IMR-90 (cell line): ENCODE measurements around the gene ZNF609. TPM values are rescaled to one million over a fixed set of nuclear protein-coding genes. Genes with fewer than 3 reads are reported as not detected.

Experiments used
- ATAC-seq: fragments of 200-7000 bp; cut with Tn5 transposase; 2 replicates; pipeline ENCODE4 v1.9.1; 2020; ENCODE audit warnings: low read depth, mild to moderate bottlenecking, moderate library complexity
- BruUV-seq: library from RNA; stranded (reverse); fragments of 400-500 nt; replicated peaks from 2 replicates; lab custom pipeline; 2021; lab: Mats Ljungman, UMichigan
- CTCF ChIA-PET: fragments of 300-600 bp; formaldehyde crosslinking; extraction: SDS; loops from one replicate; lab custom pipeline; 2021; ENCODE audit warnings: antibody characterized with exemption; lab: Yijun Ruan, JAX
- POLR2A ChIA-PET: fragments of 300-600 bp; sonication (Branson Sonifier 250); formaldehyde crosslinking; loops from one replicate; lab custom pipeline; 2022; ENCODE audit warnings: antibody characterized with exemption; ENCODE audit not compliant: unreplicated experiment; lab: Charles Lee
- DNase-seq: peaks from one replicate; pipeline ENCODE4 v3.0.0; 2013
- H2AFZ ChIP-seq: replicated peaks from 2 replicates; pipeline ENCODE3; 2013; ENCODE audit warnings: low read length, mild to moderate bottlenecking; ENCODE audit not compliant: poor library complexity
- H2AK5ac ChIP-seq: 2 replicates; pipeline ENCODE4 v1.6.1; 2013; ENCODE audit warnings: low read depth, low read length, inconsistent platforms
- H2AK9ac ChIP-seq: replicated peaks from 2 replicates; pipeline ENCODE3; 2013; ENCODE audit warnings: mild to moderate bottlenecking, low read depth, low read length, moderate library complexity; ENCODE audit not compliant: poor library complexity
- H2BK120ac ChIP-seq: 2 replicates; pipeline ENCODE4 v1.6.1; 2013; ENCODE audit warnings: low read depth, low read length, inconsistent platforms
- H2BK15ac ChIP-seq: 3 replicates; pipeline ENCODE4 v1.6.1; 2013; ENCODE audit warnings: low read depth, low read length, inconsistent platforms
- H2BK20ac ChIP-seq: 2 replicates; pipeline ENCODE4 v1.6.1; 2013; ENCODE audit warnings: low read depth, mild to moderate bottlenecking, inconsistent platforms, low read length, moderate library complexity
- H2BK5ac ChIP-seq: 2 replicates; pipeline ENCODE4 v1.6.1; 2013; ENCODE audit warnings: mild to moderate bottlenecking, low read depth, low read length, inconsistent platforms; ENCODE audit not compliant: poor library complexity, severe bottlenecking
- H3K14ac ChIP-seq: replicated peaks from 2 replicates; pipeline ENCODE4 v1.6.1; 2013; ENCODE audit warnings: low read depth, low read length, inconsistent platforms
- H3K18ac ChIP-seq: 2 replicates; pipeline ENCODE4 v1.6.1; 2013; ENCODE audit warnings: low read depth, low read length, control low read depth
- H3K23ac ChIP-seq: 2 replicates; pipeline ENCODE4 v1.6.1; 2013; ENCODE audit warnings: low read depth, low read length, inconsistent platforms
- H3K27ac ChIP-seq: 2 replicates; pipeline ENCODE4 v1.5.1; 2013; ENCODE audit warnings: mild to moderate bottlenecking, control low read depth, low read length; ENCODE audit not compliant: insufficient read depth
- H3K27me3 ChIP-seq: 2 replicates; pipeline ENCODE4 v1.6.1; 2013; ENCODE audit warnings: low read length; ENCODE audit not compliant: control insufficient read depth, insufficient read depth
- H3K36me3 ChIP-seq: 2 replicates; pipeline ENCODE4 v1.6.1; 2013; ENCODE audit warnings: low read length, mixed read lengths; ENCODE audit not compliant: control insufficient read depth, insufficient read depth
- H3K4ac ChIP-seq: 2 replicates; pipeline ENCODE4 v1.6.1; 2013; ENCODE audit warnings: low read depth, low read length, inconsistent platforms
- H3K4me1 ChIP-seq: 2 replicates; pipeline ENCODE4 v1.6.1; 2013; ENCODE audit warnings: low read length, mixed read lengths; ENCODE audit not compliant: control insufficient read depth, insufficient read depth
- H3K4me2 ChIP-seq: 2 replicates; pipeline ENCODE4 v1.6.1; 2013; ENCODE audit warnings: low read depth, mild to moderate bottlenecking, control low read depth, low read length, moderate library complexity
- H3K4me3 ChIP-seq: 2 replicates; pipeline ENCODE4 v1.5.1; 2013; ENCODE audit warnings: low read depth, mild to moderate bottlenecking, control low read depth, low read length, moderate library complexity; ENCODE audit not compliant: insufficient read depth
- H3K56ac ChIP-seq: 2 replicates; pipeline ENCODE4 v1.6.1; 2013; ENCODE audit warnings: low read length, inconsistent platforms; ENCODE audit not compliant: insufficient read depth; ENCODE audit errors: extremely low read depth
- H3K79me1 ChIP-seq, 2 experiments: 2 replicates each; pipeline ENCODE4 v1.6.1; 2013; ENCODE audit warnings: low read length in 2 of 2, inconsistent platforms in 1 of 2, low read depth in 1 of 2
- H3K9ac ChIP-seq: 2 replicates; pipeline ENCODE4 v1.6.1; 2013; ENCODE audit warnings: low read depth, low read length, control low read depth
- H3K9me1 ChIP-seq: 2 replicates; pipeline ENCODE4 v1.6.1; 2013; ENCODE audit warnings: low read length, inconsistent platforms; ENCODE audit not compliant: insufficient read depth
- H3K9me3 ChIP-seq: 2 replicates; pipeline ENCODE4 v1.6.1; 2013; ENCODE audit warnings: low read length; ENCODE audit not compliant: control insufficient read depth, insufficient read depth
- H4K20me1 ChIP-seq: 2 replicates; pipeline ENCODE4 v1.6.1; 2013; ENCODE audit warnings: low read length, inconsistent platforms; ENCODE audit not compliant: insufficient read depth
- H4K5ac ChIP-seq: 2 replicates; pipeline ENCODE4 v1.6.1; 2013; ENCODE audit warnings: mild to moderate bottlenecking, low read depth, low read length, control low read depth
- H4K8ac ChIP-seq, 2 experiments: 2 replicates each; pipeline ENCODE4 v1.6.1; 2013; ENCODE audit warnings: low read depth in 2 of 2, low read length in 2 of 2, control low read depth in 1 of 2, inconsistent platforms in 1 of 2
- H4K91ac ChIP-seq: 2 replicates; pipeline ENCODE4 v1.6.1; 2013; ENCODE audit warnings: low read depth, low read length, inconsistent platforms; ENCODE audit not compliant: insufficient read depth
- BHLHE40 ChIP-seq: fragments of 150-350 bp; IDR thresholded peaks from 2 replicates; pipeline ENCODE4 v1.6.1; 2016; ENCODE audit warnings: mild to moderate bottlenecking, low read depth, low read length
- ELK1 ChIP-seq: fragments of 150-350 bp; IDR thresholded peaks from 2 replicates; pipeline ENCODE4 v1.6.1; 2016; ENCODE audit warnings: low read depth, mild to moderate bottlenecking, low read length, moderate library complexity, borderline replicate concordance
- MAZ ChIP-seq: IDR thresholded peaks from 2 replicates; pipeline ENCODE4 v1.6.1; 2012; ENCODE audit warnings: low read depth, mild to moderate bottlenecking, low read length, improper control_type of control experiment, moderate library complexity, borderline replicate concordance
- MXI1 ChIP-seq: IDR thresholded peaks from 2 replicates; pipeline ENCODE4 v1.6.1; 2012; ENCODE audit warnings: low read depth, mild to moderate bottlenecking, low read length, moderate library complexity, borderline replicate concordance
- NFE2L2 ChIP-seq: fragments of 150-350 bp; IDR thresholded peaks from 2 replicates; pipeline ENCODE4 v1.6.1; 2016; ENCODE audit warnings: low read depth, mild to moderate bottlenecking, low read length
- POLR2A ChIP-seq: IDR thresholded peaks from 2 replicates; pipeline ENCODE4 v1.6.1; 2012; ENCODE audit warnings: mild to moderate bottlenecking, low read depth, low read length
- RAD21 ChIP-seq: IDR thresholded peaks from 2 replicates; pipeline ENCODE4 v1.6.1; 2012; ENCODE audit warnings: low read length, improper control_type of control experiment
- USF2 ChIP-seq: fragments of 150-350 bp; IDR thresholded peaks from 2 replicates; pipeline ENCODE4 v1.6.1; 2017; ENCODE audit warnings: mild to moderate bottlenecking, antibody characterized with exemption, low read length, low read depth
- WGBS, 2 experiments: methylation state at CpG; one replicate each; pipeline versions ENCODE4 v1.1.5 to v1.1.7; 2013; ENCODE audit warnings: missing lambda C conversion rate in 2 of 2; ENCODE audit not compliant: insufficient read length in 1 of 2; ENCODE audit errors: extremely low coverage in 2 of 2; 5-methylcytosine and 5-hydroxymethylcytosine counted together
- dilution Hi-C: fragments of 300-500 bp; cut with HindIII; formaldehyde crosslinking; loops from one replicate; pipeline ENCODE4 v1.14.3; 2018; ENCODE audit warnings: low sequenced_read_pairs; ENCODE audit not compliant: unreplicated experiment
- in situ Hi-C: fragments of 300-500 bp; cut with MboI; formaldehyde crosslinking; loops from 3 replicates; pipeline ENCODE4 v1.14.3; 2019; ENCODE audit warnings: low sequenced_read_pairs, inconsistent platforms, mixed read lengths
- intact Hi-C: fragments of 100-400 bp; cut with micrococcal nuclease; formaldehyde crosslinking; loops from 2 replicates; pipeline ENCODE4 v1.10.0; 2022
- polyA plus RNA-seq, 3 experiments: library from polyadenylated mRNA; depleted of rRNA; stranded (reverse); fragments of >200 nt; gene quantifications; 2 replicates each; pipeline ENCODE4 v1.2.3, GENCODE V29; 2012; ENCODE audit warnings: low replicate concordance in 1 of 3
- total RNA-seq: library from RNA; depleted of rRNA; stranded (reverse); fragments of >200 nt; gene quantifications from 2 replicates; pipeline ENCODE4 v1.2.3, GENCODE V29; 2012

ZNF609 gene
- total and polyA plus RNA-seq, 2 of the 4 experiments (the other 2 are of a cell fraction): 10.4 to 12.5 TPM

- no peak overlapping the region for H2AK9ac ChIP-seq
- no CpG with 5 or more reads among the region's 1 CpG for WGBS, 2 experiments
- H3K27ac ChIP-seq: no peak overlapping the region
- H2BK120ac ChIP-seq: peak overlapping the region; percentile 79
- H3K4me2 ChIP-seq: peak overlapping the region; percentile 63; the same call in 1 of the 2 replicates
- H2BK5ac ChIP-seq: peak overlapping the region; percentile 78
- H4K91ac ChIP-seq: peak overlapping the region; percentile 8; the same call in 1 of the 2 replicates
- H3K4me1 ChIP-seq: no peaks in the 10 kb centered on the region; the same call in 1 of the 2 replicates
- H2AFZ ChIP-seq: no peak overlapping the region
- in situ Hi-C loops: loop anchor here (5.0 to 25.0 kb wide), 2 partner anchors 240 to 480 kb away; no protein-coding TSS in a partner anchor
- H2BK15ac ChIP-seq: no peak overlapping the region; the same call in 2 of the 3 replicates
- peak overlapping the region; percentile 54; the same call in 1 of the 2 replicates for H2AK5ac ChIP-seq
- peak overlapping the region; percentile 42; the same call in 1 of the 2 replicates for H3K18ac ChIP-seq
- ChIA-PET POLR2A (no interaction called here), CTCF (no interaction called here)
- peak overlapping the region; percentile 67; the same call in 1 of the 2 replicates for H3K4ac ChIP-seq
- BruUV-seq: no TSS peak
- H4K20me1 ChIP-seq: peaks cover 3% of the 10 kb centered on the region; the same call in 1 of the 2 replicates
- no peak overlapping the region for H4K5ac ChIP-seq
- ATAC-seq: peak; percentile 75
- H3K27me3 ChIP-seq: no peaks in the 10 kb centered on the region
- H4K8ac ChIP-seq: peak overlapping the region in 1 of 2 experiments; percentile 82; a peak in 2 of 4 replicates
- peak overlapping the region; percentile 85; the same call in 1 of the 2 replicates for H3K23ac ChIP-seq
- no peak overlapping the region for H3K9ac ChIP-seq
- peaks cover 30 to 47% of the 10 kb centered on the region in 2 experiments for H3K79me1 ChIP-seq
- dilution Hi-C loops: no loop called here
- peak overlapping the region; percentile 38 for H3K14ac ChIP-seq
- TF ChIP-seq MAZ: no peak
- TF ChIP-seq MXI1: no peak
- no peak for TF ChIP-seq POLR2A
- no peak for TF ChIP-seq NFE2L2
- TF ChIP-seq ELK1: no peak
- no peak for TF ChIP-seq RAD21
- no peak for TF ChIP-seq BHLHE40
- no peak for TF ChIP-seq USF2
- 0 out of 2 replicates have a peak overlapping the region, but pooled peaks have one; percentile 39 for H3K56ac ChIP-seq
- intact Hi-C loops: no loop called here
- peaks cover 2% of the 10 kb centered on the region; the same call in 1 of the 2 replicates for H3K9me1 ChIP-seq
- no peaks in the 10 kb centered on the region for H3K9me3 ChIP-seq
- peak overlapping the region; percentile 75 for H2BK20ac ChIP-seq
- DNase-seq: peak; percentile 86
- H3K36me3 ChIP-seq: no peaks in the 10 kb centered on the region
- H3K4me3 ChIP-seq: no peak overlapping the region
Observed at GRCh38 chr15:64667736-64668161, 207.4 kb downstream of the ZNF609 start.
